GM21529 (cell line): ENCODE data around the gene CNIH2.
A peak's percentile ranks its signal among the peaks of the same experiment; 100 is the strongest.
"Not testable (repeated sequence)": the region's sequence is repeated elsewhere in the genome, so short reads cannot be mapped to it uniquely, and the experiment has no call there.

Experiments
- ATAC-seq: cut with Tn5 transposase; IDR thresholded peaks from one replicate; pipeline ENCODE4 v1.9.1; 2021; ENCODE audit not compliant: unreplicated experiment

Gene CNIH2

DNA sequence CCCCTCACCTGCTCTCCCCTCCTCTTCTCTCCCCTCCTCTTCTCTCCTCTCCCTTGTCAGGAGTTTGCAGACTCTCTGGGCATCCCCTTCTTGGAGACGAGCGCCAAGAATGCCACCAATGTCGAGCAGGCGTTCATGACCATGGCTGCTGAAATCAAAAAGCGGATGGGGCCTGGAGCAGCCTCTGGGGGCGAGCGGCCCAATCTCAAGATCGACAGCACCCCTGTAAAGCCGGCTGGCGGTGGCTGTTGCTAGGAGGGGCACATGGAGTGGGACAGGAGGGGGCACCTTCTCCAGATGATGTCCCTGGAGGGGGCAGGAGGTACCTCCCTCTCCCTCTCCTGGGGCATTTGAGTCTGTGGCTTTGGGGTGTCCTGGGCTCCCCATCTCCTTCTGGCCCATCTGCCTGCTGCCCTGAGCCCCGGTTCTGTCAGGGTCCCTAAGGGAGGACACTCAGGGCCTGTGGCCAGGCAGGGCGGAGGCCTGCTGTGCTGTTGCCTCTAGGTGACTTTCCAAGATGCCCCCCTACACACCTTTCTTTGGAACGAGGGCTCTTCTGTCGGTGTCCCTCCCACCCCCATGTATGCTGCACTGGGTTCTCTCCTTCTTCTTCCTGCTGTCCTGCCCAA, 1.9 kb upstream of the CNIH2 start:
- no peak for ATAC-seq

DNA sequence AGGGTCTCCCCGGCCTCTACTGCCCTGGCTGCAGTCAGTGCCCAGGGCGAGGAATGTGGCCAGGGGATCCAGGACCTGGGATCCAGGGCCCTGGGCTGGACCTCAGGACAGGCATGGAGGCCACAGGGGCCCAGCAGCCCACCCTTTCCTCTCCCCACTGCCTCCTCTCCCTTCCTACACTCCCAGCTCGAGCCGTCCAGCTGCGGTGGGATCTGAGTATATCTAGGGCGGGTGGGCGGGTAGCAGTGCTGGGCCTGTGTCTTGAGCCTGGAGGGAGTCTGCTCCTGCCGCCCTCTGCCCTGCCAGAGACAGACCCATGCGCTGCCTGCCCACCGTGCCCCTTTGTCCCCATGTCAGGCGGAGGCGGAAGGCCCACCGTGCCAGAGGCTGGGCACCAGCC, 1.4 kb upstream of the CNIH2 start:
- ATAC-seq, result not testable (repeated sequence)

DNA sequence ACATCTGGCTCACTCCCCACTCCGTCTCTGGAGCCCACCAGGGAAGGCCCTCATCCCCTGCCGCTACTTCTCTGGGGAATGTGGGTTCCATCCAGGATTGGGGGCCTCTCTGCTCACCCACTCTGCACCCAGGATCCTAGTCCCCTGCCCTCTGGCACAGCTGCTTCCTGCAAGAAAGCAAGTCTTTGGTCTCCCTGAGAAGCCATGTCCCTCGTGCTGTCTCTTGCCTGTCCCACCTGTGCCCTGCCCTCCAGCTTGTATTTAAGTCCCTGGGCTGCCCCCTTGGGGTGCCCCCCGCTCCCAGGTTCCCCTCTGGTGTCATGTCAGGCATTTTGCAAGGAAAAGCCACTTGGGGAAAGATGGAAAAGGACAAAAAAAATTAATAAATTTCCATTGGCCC, 911 bp upstream of the CNIH2 start:
- ATAC-seq, result not testable (repeated sequence)

DNA sequence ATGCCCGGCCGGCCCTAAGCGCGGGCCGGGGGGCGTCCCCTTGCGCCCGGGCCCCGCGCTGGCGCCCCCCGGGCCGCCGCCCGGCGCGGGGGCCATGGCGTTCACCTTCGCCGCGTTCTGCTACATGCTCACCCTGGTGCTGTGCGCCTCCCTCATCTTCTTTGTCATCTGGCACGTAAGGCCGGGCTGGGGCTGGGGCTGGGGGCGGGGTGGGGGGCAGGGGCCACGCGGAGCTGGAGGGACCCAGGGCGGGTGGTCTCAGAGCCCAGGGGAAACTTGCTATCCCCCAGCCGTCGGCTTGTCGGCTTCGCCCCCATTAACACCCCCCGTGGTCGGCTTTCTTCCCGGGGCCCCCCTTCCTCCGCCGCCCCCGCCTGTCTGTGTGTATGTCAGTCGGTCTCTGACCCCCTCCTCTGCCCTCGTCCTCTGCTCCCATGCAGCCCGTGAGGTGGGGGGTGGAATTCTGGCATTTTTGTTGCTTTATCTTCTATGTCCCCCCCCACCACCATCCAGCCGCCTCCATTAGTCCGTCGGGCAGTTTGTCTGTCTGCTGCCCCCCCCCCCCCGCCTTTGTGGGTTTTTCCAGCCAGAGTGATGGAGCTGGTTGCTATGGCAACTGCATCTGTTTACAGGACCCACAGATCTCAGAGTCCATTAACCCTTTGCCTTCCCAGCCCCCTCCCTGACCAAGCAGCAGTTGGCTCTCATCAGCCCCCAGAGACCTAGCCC, 552 bp downstream of the CNIH2 start:
- ATAC-seq, result no peak

DNA sequence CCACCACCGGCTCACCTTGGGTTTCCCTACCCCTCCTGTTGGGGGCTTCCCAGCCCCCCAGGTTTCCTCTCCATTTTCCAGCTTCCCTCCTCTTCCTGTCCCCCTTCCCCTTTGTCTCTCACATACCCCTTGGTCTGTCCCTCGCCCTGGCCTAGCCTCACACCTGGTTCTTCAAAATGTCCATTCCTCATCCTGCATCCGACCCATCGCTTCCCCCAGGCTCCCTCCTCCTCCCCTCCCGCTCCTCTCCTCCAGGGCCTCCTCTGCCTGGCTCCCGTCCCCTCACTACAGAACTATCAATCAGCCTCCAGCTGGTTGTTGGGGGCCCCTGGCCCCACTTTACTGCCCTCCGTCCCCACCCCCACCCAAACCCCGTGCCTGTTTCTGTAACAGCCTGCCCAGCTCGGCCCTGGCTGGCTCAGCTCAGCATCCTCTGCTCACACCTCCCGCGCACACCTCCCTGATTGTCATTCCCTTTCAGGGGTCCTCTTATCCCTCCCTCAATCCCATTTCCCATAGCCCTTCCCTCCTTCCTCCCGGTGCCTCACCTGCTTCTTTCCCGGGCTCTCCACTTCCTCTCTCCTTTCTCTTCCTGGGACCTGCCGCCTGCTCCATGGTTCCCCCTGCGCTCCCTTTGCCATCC, 1.2 kb downstream of the CNIH2 start:
- no peak for ATAC-seq

DNA sequence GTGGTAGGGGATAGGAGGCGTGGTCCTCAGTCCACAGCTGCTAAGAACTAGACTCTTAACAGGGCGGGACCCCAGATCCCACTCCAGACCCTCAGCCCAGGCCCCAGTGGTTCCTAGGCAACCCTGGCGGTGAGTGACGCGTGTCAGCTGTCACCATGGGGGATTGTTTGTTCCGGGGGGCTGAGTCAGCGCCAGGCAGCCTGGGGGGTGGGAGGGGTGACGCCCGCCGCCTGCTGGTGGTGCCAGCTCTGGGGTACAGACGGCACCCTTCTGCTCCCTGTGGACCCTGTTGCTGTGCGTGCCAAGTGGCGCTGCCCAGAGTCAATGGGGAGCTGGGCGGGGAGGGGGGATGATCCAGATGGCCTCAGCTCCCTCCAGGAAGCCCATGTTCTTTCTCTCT, 2.5 kb downstream of the CNIH2 start:
- ATAC-seq, result no peak

DNA sequence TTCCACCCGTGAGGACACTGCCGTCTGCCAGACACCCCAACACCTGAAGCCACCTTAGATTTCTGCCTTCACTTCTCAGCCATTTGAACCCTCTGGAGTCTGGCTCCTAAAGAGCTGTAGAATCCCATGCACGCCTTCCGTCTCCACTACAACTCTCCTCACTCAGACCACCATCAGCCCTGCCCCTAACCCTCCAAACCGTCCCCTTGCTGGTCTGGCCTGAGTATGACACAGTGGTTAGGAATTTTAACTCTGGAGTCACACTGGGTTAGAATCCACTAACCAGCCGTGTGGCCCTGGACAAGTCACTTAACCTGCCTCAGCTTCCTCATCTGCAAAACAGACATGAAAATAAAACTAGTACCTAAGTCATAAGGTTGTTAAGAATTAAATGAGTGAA, 3.0 kb downstream of the CNIH2 start:
- no peak for ATAC-seq

DNA sequence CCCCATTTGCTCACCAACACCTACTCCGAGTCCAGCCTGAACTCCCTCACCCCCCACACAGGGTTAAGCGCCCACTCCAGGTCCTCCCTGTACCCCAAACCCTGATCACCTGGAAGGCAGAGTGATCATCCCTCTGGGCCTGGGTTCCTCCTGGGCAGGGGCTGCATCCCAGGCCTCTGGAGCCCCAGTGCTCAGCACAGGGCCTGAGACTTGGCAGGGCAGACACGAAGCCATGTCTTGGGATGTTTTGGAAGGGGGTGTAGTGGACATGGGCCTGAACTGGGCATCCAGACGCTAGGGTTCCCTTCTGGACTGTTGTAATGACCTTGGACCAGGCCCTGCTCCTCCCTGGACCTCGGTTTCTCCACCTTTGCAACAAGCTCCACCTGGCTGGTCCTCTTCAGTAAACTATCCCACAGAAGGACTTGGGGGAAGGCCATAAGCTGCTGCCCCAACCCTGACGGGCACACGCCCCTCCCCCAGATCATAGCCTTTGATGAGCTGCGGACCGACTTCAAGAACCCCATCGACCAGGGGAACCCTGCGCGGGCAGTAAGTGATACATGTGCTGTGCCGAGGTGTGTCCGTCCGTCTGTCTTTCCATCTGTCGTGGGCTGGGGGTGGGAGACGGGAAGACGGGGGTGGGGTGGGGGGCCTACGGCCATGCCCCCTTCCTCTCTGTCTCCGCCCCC, 3.9 kb downstream of the CNIH2 start:
- ATAC-seq, result no peak

DNA sequence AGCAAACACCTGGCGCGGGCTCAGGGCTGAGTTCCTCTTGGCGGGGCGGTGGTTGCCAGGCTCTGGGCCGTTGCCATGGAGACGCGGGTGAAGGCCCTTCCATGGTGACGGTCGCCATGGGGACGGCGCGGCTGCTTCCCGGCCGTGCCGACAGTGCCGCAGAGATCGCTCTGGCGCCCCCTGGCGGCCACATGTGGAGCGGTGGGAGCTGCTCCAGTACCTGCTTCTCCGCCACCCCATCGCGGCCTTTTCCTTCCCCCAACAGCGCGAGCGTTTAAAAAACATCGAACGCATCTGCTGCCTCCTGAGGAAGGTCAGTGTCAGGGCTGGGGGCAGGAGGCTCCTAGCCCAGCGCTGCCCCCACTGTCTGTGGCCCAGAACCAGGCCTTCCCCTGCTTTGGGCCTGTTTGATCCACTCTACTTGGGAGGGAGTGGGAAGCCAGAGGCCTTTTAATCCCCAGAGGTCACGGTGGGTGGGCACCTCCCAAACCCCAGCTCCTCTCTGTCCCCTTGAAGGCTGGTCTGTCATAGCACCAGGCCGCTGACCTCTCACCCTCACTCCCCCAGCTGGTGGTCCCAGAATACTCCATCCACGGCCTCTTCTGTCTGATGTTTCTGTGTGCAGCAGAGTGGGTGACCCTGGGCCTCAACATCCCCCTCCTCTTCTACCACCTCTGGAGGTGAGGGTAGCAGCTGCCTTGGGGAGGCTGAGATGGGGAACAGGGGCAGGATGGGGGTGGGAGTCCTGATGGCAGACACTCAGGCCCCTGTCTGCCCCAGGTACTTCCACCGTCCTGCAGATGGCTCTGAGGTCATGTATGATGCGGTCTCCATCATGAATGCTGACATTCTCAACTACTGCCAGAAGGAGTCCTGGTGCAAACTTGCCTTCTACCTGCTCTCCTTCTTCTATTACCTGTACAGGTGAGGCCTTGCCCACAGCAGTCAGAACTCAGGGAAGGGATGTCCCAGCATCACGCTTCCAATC, 4.8 kb downstream of the CNIH2 start:
- peak; percentile 72 for ATAC-seq

DNA sequence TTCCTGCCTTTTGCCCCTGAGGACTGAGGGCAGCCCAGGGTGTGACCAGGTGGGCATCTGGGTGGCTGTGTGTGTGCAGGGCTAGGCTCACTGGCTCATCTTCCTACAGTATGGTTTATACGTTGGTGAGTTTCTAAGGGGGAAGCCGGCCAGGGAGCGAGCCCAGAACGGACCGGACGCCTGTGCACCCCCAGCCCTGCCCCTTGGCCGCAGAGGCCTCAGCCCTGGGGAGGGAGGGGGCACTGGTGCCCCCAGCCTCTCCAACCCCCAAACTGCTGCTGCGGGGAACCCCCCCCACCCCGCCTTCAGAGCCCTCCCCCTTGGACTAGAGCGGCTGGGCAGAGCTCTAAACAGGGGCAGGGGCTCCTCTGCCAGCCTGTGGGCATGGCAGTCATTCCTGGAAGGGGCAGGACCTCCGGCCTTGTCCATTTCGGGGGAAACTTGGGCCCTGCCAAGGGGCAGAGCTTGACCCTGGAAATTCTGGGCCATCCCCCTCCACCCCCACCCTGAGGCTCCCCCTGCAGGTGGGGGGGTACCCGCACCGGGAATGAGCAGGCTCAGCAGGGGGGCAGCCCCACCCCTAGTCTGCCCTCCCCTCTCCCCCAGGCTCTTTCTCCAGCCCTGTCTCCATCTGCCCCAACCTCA, 5.6 kb downstream of the CNIH2 start:
- ATAC-seq, result no peak

DNA sequence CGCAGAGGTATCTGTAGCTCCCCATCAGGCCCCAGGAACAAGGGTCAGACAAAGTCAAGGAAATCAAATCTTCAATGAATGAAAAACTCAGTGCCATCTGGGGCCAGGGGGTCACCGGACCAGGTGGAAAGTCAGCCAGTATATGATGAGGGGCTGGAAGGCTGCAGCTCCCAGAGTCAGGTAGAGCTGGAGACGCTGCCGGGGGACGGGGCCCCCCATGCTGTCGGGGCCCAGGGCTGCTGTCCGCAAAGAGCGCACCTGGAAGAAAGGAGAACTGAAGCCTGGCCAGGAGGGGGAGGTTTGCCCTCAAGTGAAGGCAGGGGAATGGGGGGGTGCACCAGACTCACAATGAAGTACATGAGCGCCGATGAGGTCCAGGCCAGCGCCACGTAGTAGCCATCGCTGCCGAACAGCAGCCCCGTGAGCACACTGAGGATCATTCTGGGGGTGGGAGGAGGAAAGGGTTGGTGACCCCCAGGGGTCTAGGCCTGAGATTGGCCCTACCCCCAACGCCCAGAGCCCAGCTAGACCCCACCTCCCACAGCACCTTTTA, 6.6 kb downstream of the CNIH2 start:
- ATAC-seq, result no peak

DNA sequence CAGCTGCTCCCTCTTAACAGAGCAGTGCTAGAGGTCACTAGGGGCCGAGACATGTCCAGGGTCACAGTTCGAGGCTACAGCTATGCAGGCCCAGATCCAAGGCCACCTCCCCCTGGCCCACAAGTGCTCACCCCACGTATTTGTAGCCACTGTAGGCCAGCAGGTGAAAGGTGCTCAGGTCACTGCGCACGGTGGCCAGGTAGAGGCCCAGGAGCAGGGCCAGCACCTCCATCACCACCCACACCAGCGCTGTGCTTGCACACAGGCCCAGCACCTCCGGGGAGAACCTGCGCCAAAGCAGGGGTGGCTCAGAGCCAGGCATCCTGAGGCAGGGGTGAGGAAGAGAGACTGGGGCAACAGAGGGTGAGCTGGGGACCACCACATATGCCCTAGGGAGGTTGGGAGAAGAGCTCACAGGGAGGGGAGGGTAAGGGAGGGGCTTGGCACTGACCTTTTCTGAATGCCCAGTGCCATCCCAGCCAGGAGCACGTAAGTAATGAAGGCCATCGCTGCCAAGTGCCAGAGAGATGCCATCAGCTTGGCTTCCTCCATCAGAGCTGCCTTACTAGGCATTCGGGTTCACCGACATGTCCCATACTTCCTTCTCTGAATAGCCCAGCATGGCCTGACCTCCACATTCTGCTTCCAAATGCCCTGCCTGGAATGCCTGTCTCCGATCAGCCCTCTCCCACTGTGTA, 7.4 kb downstream of the CNIH2 start:
- ATAC-seq, result no peak

DNA sequence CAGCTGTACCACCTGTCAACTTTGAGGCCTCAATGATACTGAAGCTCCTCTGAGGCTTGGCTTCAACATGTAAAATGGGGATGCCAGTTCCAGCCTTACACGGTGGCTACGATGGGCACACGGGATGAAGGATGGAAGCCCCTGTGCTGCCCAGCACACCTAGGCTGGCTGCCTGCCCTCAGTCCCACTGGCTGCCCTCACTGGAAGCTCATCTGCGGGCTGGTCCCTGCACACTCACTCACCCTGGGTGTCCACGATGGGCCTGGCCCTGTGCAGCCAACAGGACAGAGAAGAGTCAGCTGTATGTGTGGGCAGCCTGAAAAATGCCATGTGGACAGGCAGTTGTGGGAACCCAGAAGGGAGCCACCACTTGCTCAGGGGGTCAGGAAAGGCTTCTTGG, 8.7 kb downstream of the CNIH2 start:
- ATAC-seq, result no peak

DNA sequence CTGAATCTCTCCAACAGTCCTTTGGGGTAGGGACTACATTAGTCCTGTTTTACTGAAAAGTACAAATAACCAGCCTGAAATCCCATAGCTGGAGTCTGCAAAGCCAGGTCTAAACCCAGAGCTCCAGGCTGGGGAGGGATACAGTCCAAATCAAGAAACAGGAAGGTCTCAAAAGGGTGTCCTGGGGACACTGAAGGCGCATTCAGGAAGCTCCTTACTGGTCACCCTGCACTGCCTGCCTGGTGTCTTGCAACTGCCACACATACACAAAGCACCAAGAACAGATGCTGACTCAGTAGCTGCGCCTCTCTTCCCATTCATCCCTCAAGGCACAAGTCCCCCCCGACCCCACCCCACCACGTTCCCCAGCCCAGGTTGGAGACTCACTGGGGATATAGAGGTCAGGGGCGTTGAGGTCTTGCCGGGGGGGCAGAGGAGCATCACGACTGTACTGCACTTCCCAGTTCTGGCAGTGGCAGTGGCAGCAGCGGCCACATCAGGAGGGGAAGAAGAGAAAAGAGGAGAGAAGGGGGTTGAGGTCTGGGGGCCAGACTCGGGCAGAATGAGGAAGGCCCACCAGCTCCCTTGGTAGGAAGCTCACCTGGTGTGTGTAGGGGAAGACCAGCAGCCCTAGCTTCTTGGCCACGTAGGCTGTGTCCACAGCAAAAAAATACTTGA, 9.4 kb downstream of the CNIH2 start:
- no peak for ATAC-seq

DNA sequence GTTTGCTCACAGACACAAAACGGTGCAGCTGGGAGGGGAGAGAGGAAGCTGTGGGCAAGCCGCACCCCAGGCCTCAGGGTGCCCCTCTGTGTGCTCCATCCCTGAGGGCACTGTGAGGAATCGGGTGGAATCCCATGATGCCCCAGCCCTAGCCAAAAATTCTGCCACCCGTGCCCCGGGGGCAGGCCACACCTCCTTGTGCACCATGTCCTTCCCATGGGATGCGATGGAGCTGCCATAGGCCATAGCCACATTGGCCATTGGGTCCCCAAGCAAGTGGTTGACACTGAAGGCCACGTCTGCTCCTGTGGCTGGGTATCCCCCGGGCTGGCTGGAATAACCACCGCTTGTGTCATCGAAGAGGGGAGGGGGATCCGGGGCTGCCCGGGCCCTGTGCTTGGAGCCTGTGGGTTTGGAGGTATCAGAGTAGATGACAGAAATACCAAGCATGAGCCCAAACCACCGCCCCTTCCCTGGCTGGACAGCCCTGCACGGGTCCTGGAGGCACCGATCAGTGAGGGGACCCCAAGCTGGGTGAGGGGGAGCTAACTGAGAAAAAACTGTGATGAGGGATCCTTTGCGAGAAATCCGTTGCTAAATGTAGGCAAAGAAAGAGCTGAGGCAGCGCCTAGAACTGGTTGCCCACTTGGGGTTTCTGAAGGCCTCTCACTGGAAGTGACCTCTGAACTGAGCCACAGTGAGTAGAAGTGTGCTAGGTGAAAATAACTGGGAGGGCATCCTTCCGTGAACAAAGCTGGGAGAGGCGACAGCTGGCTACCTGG, 10.1 kb downstream of the CNIH2 start:
- no peak for ATAC-seq

DNA sequence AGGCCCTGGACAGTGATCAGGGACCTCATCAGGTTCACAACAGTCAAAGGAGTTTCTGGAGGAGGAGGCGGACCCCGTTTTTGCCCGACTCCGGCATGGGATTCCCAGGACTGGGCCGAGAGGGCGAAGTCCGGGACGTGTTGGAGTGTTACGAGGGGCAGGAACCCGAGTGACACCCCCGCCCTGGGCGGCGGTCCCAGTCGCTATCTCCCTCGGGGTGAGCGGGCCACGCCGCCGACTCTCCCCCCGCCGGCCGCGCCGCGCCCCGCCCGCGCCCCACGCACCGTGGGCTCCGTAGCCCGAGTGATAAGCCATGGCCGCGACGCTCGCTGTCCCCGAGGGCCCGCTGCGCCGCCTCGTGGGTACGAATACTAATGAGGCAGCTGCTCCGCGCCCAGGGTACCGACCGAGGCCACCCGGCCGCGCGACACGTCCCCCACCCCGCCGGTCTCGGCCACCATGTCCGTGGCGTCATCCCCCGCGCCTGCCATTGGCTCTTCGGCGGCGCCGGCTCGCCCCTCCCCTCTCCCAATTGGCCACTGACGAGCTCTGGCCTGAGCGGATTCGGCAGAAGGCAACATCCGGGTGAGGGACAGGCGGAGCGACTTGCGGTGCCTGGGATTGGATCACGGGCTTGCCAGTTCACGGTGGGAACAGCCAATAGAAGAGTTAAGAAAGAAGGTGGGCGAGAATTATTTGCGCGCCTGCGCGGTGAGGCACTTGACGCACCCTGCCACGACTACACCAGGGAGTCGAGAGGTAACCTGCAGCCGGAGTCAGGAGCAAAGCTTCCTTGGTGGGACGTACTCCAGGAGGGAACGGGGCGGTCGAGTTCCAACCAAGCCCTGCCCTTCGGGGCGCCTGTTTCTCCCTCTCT, 10.9 kb downstream of the CNIH2 start, which contains the start of gene YIF1A:
Gene YIF1A, minus strand, starts transcription at position 473 of the 877 bp plus-strand sequence. Its CDS starts 158 bp downstream, at position 315.
- ATAC-seq, result peak; percentile 93
